Epithelial cell of esophagus (primary cell): Measurements from ENCODE around the gene GLRX2.

Experiments used
- DNase-seq: peaks from one replicate; pipeline ENCODE4 v3.0.0; 2010; ENCODE audit warnings: low read depth
- H3K4me3 ChIP-seq: 2 replicates; pipeline ENCODE4 v1.5.1; 2011; ENCODE audit warnings: mild to moderate bottlenecking, low read length, control low read depth
- TF ChIP-seq, protein P1 (sequence below): IDR thresholded peaks from 2 replicates; pipeline ENCODE4 v1.5.1; 2011; ENCODE audit warnings: low read depth, mild to moderate bottlenecking, low read length, control low read depth, inconsistent platforms; ENCODE audit not compliant: insufficient read depth; ENCODE audit errors: missing control alignments

Gene GLRX2

DNA sequence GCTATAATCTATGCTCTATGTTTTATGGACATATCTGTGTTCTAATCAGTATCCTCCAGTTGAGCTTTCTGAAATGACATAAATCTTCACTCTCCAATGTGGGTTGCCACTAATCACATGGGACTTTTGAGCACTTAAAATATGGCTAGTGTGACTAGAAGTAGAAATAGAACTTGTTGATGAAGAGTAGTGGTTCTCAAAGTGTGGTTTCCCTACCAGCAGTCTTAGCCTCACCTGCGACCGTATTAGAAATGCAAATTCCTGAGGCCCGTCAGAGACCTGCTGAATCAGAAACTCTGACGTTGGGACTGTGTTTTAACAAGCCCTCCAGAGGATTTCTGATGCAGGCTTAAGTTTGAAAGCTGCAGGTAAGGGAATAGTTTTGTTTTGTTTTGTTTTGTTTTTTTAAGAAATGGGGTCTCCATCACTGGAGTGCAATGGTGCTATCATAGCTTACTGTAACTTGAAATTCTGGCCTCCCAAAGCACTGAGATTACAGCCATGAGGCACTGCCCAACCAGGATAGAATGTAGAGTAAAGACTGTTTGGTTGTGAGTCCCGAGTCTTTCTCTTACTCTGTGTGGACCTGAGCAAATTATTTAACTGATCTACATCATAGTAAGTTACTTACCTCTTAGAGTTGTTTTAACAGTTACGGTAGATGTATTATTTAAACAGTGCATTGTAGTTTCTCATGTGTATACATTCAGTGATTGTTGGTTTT lies 21.7 kb downstream of the GLRX2 start:
- DNase-seq = peak; percentile 69
- TF ChIP-seq, protein P1, sequence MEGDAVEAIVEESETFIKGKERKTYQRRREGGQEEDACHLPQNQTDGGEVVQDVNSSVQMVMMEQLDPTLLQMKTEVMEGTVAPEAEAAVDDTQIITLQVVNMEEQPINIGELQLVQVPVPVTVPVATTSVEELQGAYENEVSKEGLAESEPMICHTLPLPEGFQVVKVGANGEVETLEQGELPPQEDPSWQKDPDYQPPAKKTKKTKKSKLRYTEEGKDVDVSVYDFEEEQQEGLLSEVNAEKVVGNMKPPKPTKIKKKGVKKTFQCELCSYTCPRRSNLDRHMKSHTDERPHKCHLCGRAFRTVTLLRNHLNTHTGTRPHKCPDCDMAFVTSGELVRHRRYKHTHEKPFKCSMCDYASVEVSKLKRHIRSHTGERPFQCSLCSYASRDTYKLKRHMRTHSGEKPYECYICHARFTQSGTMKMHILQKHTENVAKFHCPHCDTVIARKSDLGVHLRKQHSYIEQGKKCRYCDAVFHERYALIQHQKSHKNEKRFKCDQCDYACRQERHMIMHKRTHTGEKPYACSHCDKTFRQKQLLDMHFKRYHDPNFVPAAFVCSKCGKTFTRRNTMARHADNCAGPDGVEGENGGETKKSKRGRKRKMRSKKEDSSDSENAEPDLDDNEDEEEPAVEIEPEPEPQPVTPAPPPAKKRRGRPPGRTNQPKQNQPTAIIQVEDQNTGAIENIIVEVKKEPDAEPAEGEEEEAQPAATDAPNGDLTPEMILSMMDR = no peak
- no peak overlapping the region for H3K4me3 ChIP-seq

DNA sequence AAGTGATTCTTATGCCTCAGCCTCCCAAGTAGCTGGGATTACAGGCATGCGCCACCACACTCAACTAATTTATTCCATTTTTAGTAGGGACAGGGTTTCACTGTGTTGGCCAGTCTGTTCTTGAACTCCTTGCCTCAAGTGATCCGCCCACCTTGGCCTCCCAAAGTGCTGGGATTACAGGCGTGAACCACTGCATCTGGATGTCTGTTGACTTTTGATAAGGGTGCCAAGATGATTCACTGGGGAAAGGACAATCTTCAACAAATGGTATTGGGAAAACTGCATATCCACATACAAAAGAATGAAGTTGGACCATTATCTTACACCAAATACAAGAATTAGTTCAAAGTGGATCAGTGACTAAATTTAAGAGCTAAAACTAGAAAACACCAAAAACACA lies 26.0 kb downstream of the GLRX2 start:
- H3K4me3 ChIP-seq = no peak overlapping the region
- no peak for DNase-seq
- TF ChIP-seq, protein P1 = no peak

DNA sequence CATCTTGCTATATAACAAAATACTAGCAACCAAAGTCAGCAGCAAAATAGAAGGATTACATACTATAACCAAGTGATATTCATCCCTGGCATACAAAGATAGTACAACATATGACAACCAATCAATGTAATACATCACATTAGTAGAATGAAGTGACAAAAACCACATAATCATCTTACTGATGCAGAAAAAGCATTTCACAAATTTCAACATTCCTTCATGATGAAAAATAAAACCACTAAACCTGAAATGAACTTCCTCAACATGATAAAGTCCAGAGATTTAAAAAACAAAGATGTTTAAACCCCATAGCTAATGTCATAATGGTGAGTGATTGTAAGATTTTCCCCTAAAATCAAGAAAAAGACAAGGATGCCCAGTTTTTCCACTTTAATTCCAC lies 27.2 kb downstream of the GLRX2 start:
- DNase-seq = no peak
- TF ChIP-seq, protein P1 = no peak
- no peak overlapping the region for H3K4me3 ChIP-seq

DNA sequence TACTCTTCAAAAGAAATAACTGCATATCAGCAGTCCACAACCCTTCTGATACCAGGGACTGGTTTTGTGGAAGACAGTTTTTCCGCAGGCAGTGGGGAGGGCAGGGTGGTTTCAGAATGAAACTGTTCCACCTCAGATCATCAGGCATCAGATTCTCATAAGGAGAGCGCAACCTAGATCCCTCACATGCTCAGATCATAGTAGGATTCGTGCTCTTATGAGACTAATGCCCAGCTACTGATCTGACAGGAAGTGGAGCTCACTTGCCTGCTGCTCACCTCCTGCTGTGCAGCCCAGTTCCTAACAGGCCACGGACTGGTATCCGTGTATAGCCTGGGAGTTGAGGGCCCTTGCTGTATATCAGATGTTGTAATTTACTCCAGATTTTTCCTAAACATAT lies 34.3 kb downstream of the GLRX2 start:
- H3K4me3 ChIP-seq = no peak overlapping the region
- TF ChIP-seq, protein P1 = no peak
- DNase-seq = no peak

DNA sequence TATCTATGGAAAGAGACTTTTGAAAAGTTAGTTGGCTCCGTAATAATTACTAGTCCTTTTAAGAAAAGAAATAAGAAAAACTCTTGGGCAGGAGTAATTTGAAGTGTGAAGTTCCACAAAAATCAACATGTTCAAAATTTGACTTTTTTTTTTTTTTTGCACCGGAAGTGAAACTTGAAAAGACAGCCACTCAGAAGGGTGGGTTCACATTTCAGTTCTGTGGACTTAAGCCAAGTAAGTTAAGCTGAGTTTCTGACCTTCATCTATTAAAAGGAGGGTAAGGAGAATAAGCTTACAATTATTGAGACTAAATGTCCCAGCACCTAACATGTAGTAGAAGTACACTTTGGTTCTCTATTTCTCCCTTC lies 34.8 kb downstream of the GLRX2 start:
- DNase-seq = no peak
- no peak overlapping the region for H3K4me3 ChIP-seq
- TF ChIP-seq, protein P1 = no peak

DNA sequence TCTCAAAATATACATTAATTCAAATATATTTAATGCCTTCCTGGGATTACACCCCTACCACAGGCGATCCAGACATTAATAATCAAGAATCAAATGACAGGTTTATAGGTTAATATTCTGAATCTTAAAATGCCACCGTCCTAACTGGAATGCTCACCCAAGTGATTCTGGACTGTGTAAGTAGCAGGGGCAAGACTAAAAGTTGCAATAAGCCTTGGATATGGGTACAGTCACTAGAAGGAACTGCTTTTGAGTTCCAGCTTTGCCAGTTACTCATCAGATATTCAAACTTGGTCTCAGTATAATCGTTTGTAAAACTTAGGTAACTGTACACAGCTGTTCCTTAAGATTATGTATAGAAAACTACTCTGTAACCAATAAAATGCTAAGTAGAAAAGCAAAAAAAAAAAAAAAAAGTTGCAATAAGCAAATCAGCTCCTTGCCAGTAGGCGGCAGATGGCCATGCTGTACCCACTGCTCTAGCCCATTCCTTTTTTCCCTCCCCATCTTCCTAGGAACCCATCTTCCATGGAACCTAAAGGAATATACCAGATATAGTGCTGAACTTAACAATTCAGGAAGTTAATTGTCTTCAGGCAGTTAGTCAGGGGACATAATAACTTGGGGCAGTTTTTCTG lies 35.3 kb downstream of the GLRX2 start:
- TF ChIP-seq, protein P1 = peak; percentile 40
- H3K4me3 ChIP-seq = no peak overlapping the region
- peak; percentile 22 for DNase-seq

DNA sequence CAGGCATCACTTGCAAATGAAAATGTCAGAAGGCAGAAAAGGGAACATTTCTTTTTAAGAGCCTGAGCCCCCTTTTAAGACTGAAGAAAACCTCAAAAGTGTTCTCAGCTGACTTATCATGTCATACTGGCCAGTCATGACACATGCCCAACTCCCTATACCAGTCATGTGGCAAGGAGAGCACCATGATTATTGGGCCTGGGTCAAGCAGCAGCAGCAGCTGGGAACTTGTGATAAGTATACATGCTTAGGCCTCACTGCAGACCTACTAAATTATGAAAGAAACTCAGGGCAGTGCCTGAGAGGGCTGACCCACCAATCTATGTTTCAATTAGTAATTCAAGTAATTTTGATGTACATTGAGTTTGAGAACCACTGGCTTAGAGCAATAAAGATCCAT lies 37.2 kb downstream of the GLRX2 start:
- peak; percentile 16 for DNase-seq
- TF ChIP-seq, protein P1 = no peak
- no peak overlapping the region for H3K4me3 ChIP-seq
